PFSK-1 (cell line): ENCODE results near the gene LIPA.

Experiments
- FOXP2 ChIP-seq: optimal IDR thresholded peaks from 2 replicates; pipeline ENCODE3; 2011; ENCODE audit warnings: borderline replicate concordance, control low read depth, inconsistent platforms; ENCODE audit not compliant: insufficient read depth; ENCODE audit errors: extremely low read length, extremely low read depth
- POLR2AphosphoS5 ChIP-seq: IDR thresholded peaks from 2 replicates; pipeline ENCODE4 v1.6.1; 2012; ENCODE audit warnings: low read depth, mild to moderate bottlenecking, control low read depth, low read length, moderate library complexity
- REST ChIP-seq, 2 experiments: IDR thresholded peaks; 2 replicates each; pipeline versions ENCODE4 v1.6.1 to v1.8.0; 2011 to 2012; ENCODE audit warnings: low read depth in 2 of 2, low read length in 2 of 2, control low read depth in 1 of 2, inconsistent platforms in 1 of 2, mild to moderate bottlenecking in 1 of 2, moderate library complexity in 1 of 2; ENCODE audit not compliant: insufficient read depth in 1 of 2
- SIN3A ChIP-seq: IDR thresholded peaks from 2 replicates; pipeline ENCODE4 v1.6.1; 2012; ENCODE audit warnings: mild to moderate bottlenecking, low read length, moderate library complexity, borderline replicate concordance; ENCODE audit not compliant: insufficient read depth
- TAF1 ChIP-seq: IDR thresholded peaks from 2 replicates; pipeline ENCODE4 v1.6.1; 2012; ENCODE audit warnings: low read length, control low read depth, borderline replicate concordance; ENCODE audit not compliant: insufficient read depth

The LIPA gene

GRCh38 chr10:89216056-89216455 lies 35.5 kb downstream of the LIPA start:
- TF ChIP-seq SIN3A: no peak
- TF ChIP-seq POLR2AphosphoS5: no peak
- TF ChIP-seq TAF1: no peak
- TF ChIP-seq FOXP2: no peak
- TF ChIP-seq REST (IDR thresholded peaks at IDR 0.05; ENCODE audit: insufficient read depth in 1 of 2, low read depth in 2 of 2, low read length in 2 of 2): no peak

GRCh38 chr10:89215511-89215910 lies 36.1 kb downstream of the LIPA start:
- TF ChIP-seq SIN3A (no peak), POLR2AphosphoS5 (no peak), FOXP2 (no peak), TAF1 (no peak), REST (IDR thresholded peaks at IDR 0.05; ENCODE audit: insufficient read depth in 1 of 2, low read depth in 2 of 2, low read length in 2 of 2) (no peak)

- TF ChIP-seq POLR2AphosphoS5: no peak
- no peak for TF ChIP-seq FOXP2
- no peak for TF ChIP-seq REST (IDR thresholded peaks at IDR 0.05; ENCODE audit: insufficient read depth in 1 of 2, low read depth in 2 of 2, low read length in 2 of 2)
- no peak for TF ChIP-seq TAF1
- TF ChIP-seq SIN3A: no peak
Observed at GRCh38 chr10:89214566-89215165, 36.9 kb downstream of the LIPA start.

GRCh38 chr10:89213191-89213808 lies 38.3 kb downstream of the LIPA start:
- TF ChIP-seq POLR2AphosphoS5 (no peak), SIN3A (no peak), FOXP2 (no peak), REST (IDR thresholded peaks at IDR 0.05; ENCODE audit: insufficient read depth in 1 of 2, low read depth in 2 of 2, low read length in 2 of 2) (no peak), TAF1 (no peak)
